ENCODE data around the gene TMEM119. TPM values are rescaled to one million over a fixed set of nuclear protein-coding genes. Genes with fewer than 3 reads are reported as not detected.
A peak's percentile ranks its signal among the peaks of the same experiment; 100 is the strongest.

Gene TMEM119
- total and polyA plus RNA-seq, 2 experiments from 2014 or later: 54.4 to 69.7 TPM

DNA sequence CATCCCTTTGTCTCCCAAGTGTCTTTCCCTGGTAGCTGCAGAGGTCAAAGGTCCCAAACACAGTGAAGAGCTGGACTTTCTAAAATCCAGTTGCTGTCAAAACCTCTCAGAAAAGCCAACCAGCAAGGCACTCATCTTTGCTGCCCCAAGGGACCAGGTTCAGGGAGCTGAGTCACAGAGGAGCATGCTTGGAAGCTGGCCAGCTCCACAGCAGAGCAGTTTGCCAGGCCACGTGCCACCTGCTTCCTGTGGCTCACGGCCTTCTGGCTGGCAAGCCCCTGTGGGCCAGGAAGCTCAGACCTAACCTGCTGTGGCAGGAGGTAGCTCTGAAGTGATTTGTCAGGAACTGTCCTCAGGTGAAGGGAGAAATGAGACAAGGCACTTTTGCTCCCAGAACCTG is 31.9 kb downstream of the TMEM119 start:
- 92% methylated on average over 2 of the region's 2 CpGs for WGBS (ENCODE audit: low lambda C conversion rate, missing lambda C conversion rate)
- TF ChIP-seq, protein P1, sequence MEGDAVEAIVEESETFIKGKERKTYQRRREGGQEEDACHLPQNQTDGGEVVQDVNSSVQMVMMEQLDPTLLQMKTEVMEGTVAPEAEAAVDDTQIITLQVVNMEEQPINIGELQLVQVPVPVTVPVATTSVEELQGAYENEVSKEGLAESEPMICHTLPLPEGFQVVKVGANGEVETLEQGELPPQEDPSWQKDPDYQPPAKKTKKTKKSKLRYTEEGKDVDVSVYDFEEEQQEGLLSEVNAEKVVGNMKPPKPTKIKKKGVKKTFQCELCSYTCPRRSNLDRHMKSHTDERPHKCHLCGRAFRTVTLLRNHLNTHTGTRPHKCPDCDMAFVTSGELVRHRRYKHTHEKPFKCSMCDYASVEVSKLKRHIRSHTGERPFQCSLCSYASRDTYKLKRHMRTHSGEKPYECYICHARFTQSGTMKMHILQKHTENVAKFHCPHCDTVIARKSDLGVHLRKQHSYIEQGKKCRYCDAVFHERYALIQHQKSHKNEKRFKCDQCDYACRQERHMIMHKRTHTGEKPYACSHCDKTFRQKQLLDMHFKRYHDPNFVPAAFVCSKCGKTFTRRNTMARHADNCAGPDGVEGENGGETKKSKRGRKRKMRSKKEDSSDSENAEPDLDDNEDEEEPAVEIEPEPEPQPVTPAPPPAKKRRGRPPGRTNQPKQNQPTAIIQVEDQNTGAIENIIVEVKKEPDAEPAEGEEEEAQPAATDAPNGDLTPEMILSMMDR (IDR thresholded peaks at IDR 0.05; ENCODE audit: poor library complexity): no peak
- TF ChIP-seq EZH2phosphoT487 (IDR thresholded peaks at IDR 0.05; ENCODE audit: low read depth, severe bottlenecking, unreplicated experiment) (no peak), EZH2 (IDR thresholded peaks at IDR 0.05; ENCODE audit: borderline replicate concordance) (no peak)
- Histone ChIP-seq H3K27me3 (no peaks in the 10 kb centered on the region), H3K9me2 (replicated peaks; ENCODE audit: insufficient read depth) (no peaks in the 10 kb centered on the region), H3K4me3 (no peak overlapping the region), H3K79me2 (peaks cover 22% of the 10 kb centered on the region), H4K20me1 (ENCODE audit: insufficient read depth, poor library complexity, severe bottlenecking) (no peaks in the 10 kb centered on the region), H2AFZ (no peak overlapping the region), H3K4me2 (no peak overlapping the region), H3K4me1 (ENCODE audit: insufficient read depth) (peaks cover 5% of the 10 kb centered on the region), H3K36me3 (replicated peaks; ENCODE audit: insufficient read depth, low read depth) (no peaks in the 10 kb centered on the region), H3K27ac (peak overlapping the region; percentile 67), H3K9me3 (ENCODE audit: low read depth) (no peaks in the 10 kb centered on the region)
- no peak for DNase-seq (ENCODE audit: low spot score)

- no peak for DNase-seq (ENCODE audit: low spot score)
- peaks cover 29% of the 10 kb centered on the region for H3K79me2 ChIP-seq
- H3K4me3 ChIP-seq: no peak overlapping the region
- H3K27me3 ChIP-seq: no peaks in the 10 kb centered on the region
- no peaks in the 10 kb centered on the region for H4K20me1 ChIP-seq (ENCODE audit: insufficient read depth, poor library complexity, severe bottlenecking)
- no peak overlapping the region for H3K27ac ChIP-seq
- H3K9me2 ChIP-seq (replicated peaks; ENCODE audit: insufficient read depth): no peaks in the 10 kb centered on the region
- H3K9me3 ChIP-seq (ENCODE audit: low read depth): no peaks in the 10 kb centered on the region
- no peaks in the 10 kb centered on the region for H3K36me3 ChIP-seq (replicated peaks; ENCODE audit: insufficient read depth, low read depth)
- 88% methylated on average over 3 of the region's 3 CpGs for WGBS (ENCODE audit: low lambda C conversion rate, missing lambda C conversion rate)
- TF ChIP-seq EZH2phosphoT487 (IDR thresholded peaks at IDR 0.05; ENCODE audit: low read depth, severe bottlenecking, unreplicated experiment) (no peak), EZH2 (IDR thresholded peaks at IDR 0.05; ENCODE audit: borderline replicate concordance) (no peak)
- TF ChIP-seq, protein P1 (IDR thresholded peaks at IDR 0.05; ENCODE audit: poor library complexity): no peak
- H3K4me1 ChIP-seq (ENCODE audit: insufficient read depth): peaks cover 5% of the 10 kb centered on the region
- no peak overlapping the region for H3K4me2 ChIP-seq
- no peak overlapping the region for H2AFZ ChIP-seq
These were observed 32.7 kb downstream of the TMEM119 start for GRCh38 chr12:108565146-108565545.

DNA sequence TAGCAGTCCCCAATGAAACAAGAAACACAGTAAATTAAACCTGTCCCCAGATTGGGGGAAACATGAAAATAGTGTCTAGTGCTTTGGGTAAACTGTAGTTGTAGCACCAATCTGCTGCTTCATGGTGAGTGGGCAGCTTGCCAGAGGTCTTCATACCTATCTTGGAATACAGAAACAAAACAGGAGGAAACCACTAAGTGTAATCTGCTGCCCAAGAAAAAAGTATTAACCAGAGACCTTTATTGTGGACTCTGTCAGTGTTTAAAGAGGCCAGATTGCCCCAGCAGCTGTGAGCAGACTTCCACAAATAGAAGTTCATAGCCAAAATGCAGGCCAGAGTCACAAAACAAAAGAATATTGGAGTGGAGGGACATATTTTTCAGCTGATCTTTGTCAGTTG is 33.2 kb downstream of the TMEM119 start:
- Histone ChIP-seq H3K4me1 (ENCODE audit: insufficient read depth) (peaks cover 9% of the 10 kb centered on the region), H3K4me3 (no peak overlapping the region), H2AFZ (no peak overlapping the region), H3K9me3 (ENCODE audit: low read depth) (no peaks in the 10 kb centered on the region), H3K36me3 (replicated peaks; ENCODE audit: insufficient read depth, low read depth) (no peaks in the 10 kb centered on the region), H3K9me2 (replicated peaks; ENCODE audit: insufficient read depth) (no peaks in the 10 kb centered on the region), H3K27me3 (no peaks in the 10 kb centered on the region), H4K20me1 (ENCODE audit: insufficient read depth, poor library complexity, severe bottlenecking) (peaks cover 3% of the 10 kb centered on the region), H3K27ac (no peak overlapping the region), H3K4me2 (no peak overlapping the region), H3K79me2 (peaks cover 34% of the 10 kb centered on the region)
- no peak for TF ChIP-seq EZH2phosphoT487 (IDR thresholded peaks at IDR 0.05; ENCODE audit: low read depth, severe bottlenecking, unreplicated experiment)
- TF ChIP-seq, protein P1 (IDR thresholded peaks at IDR 0.05; ENCODE audit: poor library complexity): no peak
- TF ChIP-seq EZH2 (IDR thresholded peaks at IDR 0.05; ENCODE audit: borderline replicate concordance): no peak
- no peak for DNase-seq (ENCODE audit: low spot score)

- H3K79me2 ChIP-seq: peaks cover 43% of the 10 kb centered on the region
- TF ChIP-seq, protein P1 (IDR thresholded peaks at IDR 0.05; ENCODE audit: poor library complexity): no peak
- TF ChIP-seq EZH2 (IDR thresholded peaks at IDR 0.05; ENCODE audit: borderline replicate concordance) (no peak), EZH2phosphoT487 (IDR thresholded peaks at IDR 0.05; ENCODE audit: low read depth, severe bottlenecking, unreplicated experiment) (no peak)
- no peaks in the 10 kb centered on the region for H3K9me3 ChIP-seq (ENCODE audit: low read depth)
- no peak overlapping the region for H3K4me3 ChIP-seq
- WGBS (ENCODE audit: low lambda C conversion rate, missing lambda C conversion rate): 5% methylated on average over 1 of the region's 1 CpG
- peak overlapping the region; percentile 89 for H3K4me2 ChIP-seq
- H3K36me3 ChIP-seq (replicated peaks; ENCODE audit: insufficient read depth, low read depth): no peaks in the 10 kb centered on the region
- H3K27ac ChIP-seq: peak overlapping the region; percentile 40
- no peaks in the 10 kb centered on the region for H3K27me3 ChIP-seq
- no peak for DNase-seq (ENCODE audit: low spot score)
- H3K4me1 ChIP-seq (ENCODE audit: insufficient read depth): peaks cover 11% of the 10 kb centered on the region
- H3K9me2 ChIP-seq (replicated peaks; ENCODE audit: insufficient read depth): no peaks in the 10 kb centered on the region
- no peak overlapping the region for H2AFZ ChIP-seq
- H4K20me1 ChIP-seq (ENCODE audit: insufficient read depth, poor library complexity, severe bottlenecking): peaks cover 5% of the 10 kb centered on the region
These were observed 34.1 kb downstream of the TMEM119 start for GRCh38 chr12:108563804-108564151.
